OCI-LY3 (cell line): ENCODE results near the gene ZKSCAN3.
"Not testable (repeated sequence)": the region's sequence is repeated elsewhere in the genome, so short reads cannot be mapped to it uniquely, and the experiment has no call there.

Experiments used
- H2AFZ ChIP-seq: fragments of 200-600, 300-600 bp; shearing (Covaris generic); 2 replicates; pipeline ENCODE4 v1.6.0; 2014; ENCODE audit warnings: antibody characterized with exemption, low read depth, low read length
- H3K27ac ChIP-seq: fragments of 200-600, 300-600 bp; sonication (generic); 2 replicates; pipeline ENCODE4 v1.5.1; 2014; ENCODE audit warnings: mild to moderate bottlenecking, low read length, moderate library complexity, mixed read lengths
- H3K27me3 ChIP-seq: fragments of 200-600, 300-600 bp; sonication (generic); 2 replicates; pipeline ENCODE4 v1.6.1; 2014; ENCODE audit warnings: low read depth, low read length, mixed read lengths
- H3K36me3 ChIP-seq: fragments of 200-600, 300-600 bp; sonication (generic); replicated peaks from 2 replicates; pipeline ENCODE3; 2014; ENCODE audit warnings: low read depth, low read length, mixed read lengths
- H3K4me1 ChIP-seq: fragments of 300-600, 200-600 bp; sonication (generic); 2 replicates; pipeline ENCODE4 v1.6.1; 2014; ENCODE audit warnings: low read length, mixed read lengths
- H3K4me2 ChIP-seq: fragments of 200-600, 300-600 bp; sonication (generic); 2 replicates; pipeline ENCODE4 v1.6.1; 2014; ENCODE audit warnings: low read length, mixed read lengths
- H3K4me3 ChIP-seq: fragments of 300-600, 200-600 bp; sonication (generic); 2 replicates; pipeline ENCODE4 v1.5.1; 2014; ENCODE audit warnings: antibody characterized with exemption, mild to moderate bottlenecking, low read length, moderate library complexity
- H3K79me2 ChIP-seq: fragments of 300-600, 200-600 bp; shearing (Covaris generic); 2 replicates; pipeline ENCODE4 v1.6.1; 2014; ENCODE audit warnings: mild to moderate bottlenecking, low read length, mixed read lengths
- H3K9ac ChIP-seq: fragments of 300-600, 200-600 bp; shearing (Covaris generic); 2 replicates; pipeline ENCODE4 v1.6.0; 2014; ENCODE audit warnings: mild to moderate bottlenecking, low read length, moderate library complexity
- H3K9me3 ChIP-seq: fragments of 200-600, 300-600 bp; shearing (Covaris generic); 2 replicates; pipeline ENCODE4 v1.6.1; 2014; ENCODE audit warnings: low read length, mixed read lengths; ENCODE audit not compliant: insufficient read depth
- H4K20me1 ChIP-seq: fragments of 200-600, 300-600 bp; sonication (generic); 2 replicates; pipeline ENCODE4 v1.6.1; 2016; ENCODE audit warnings: low read length, mixed read lengths; ENCODE audit not compliant: insufficient read depth
- CTCF ChIP-seq: fragments of 200-600, 300-600 bp; sonication (generic); IDR thresholded peaks from 2 replicates; pipeline ENCODE4 v1.5.1; 2014; ENCODE audit warnings: antibody characterized with exemption, low read length, low read depth
- EZH2phosphoT487 ChIP-seq: fragments of 200-600 bp; shearing (Covaris generic); IDR thresholded peaks from 2 replicates; pipeline ENCODE4 v1.6.1; 2018; ENCODE audit warnings: antibody characterized with exemption, mixed run types, low read depth

Gene ZKSCAN3

GRCh38 chr6:28354688-28355554, 5.2 kb downstream of the ZKSCAN3 start:
- H3K27me3 ChIP-seq = no peaks in the 10 kb centered on the region
- H3K9me3 ChIP-seq = no peaks in the 10 kb centered on the region
- peaks cover 6% of the 10 kb centered on the region for H3K36me3 ChIP-seq
- H3K9ac ChIP-seq = no peak overlapping the region
- H4K20me1 ChIP-seq = no peaks in the 10 kb centered on the region
- H3K4me2 ChIP-seq = no peak overlapping the region
- TF ChIP-seq EZH2phosphoT487 (no peak), CTCF (no peak)
- H3K4me1 ChIP-seq = peaks cover 13% of the 10 kb centered on the region
- H3K4me3 ChIP-seq = no peak overlapping the region
- H3K27ac ChIP-seq = no peak overlapping the region
- H2AFZ ChIP-seq = no peak overlapping the region
- peaks cover 16% of the 10 kb centered on the region for H3K79me2 ChIP-seq

- 0 out of 2 replicates have a peak overlapping the region, but pooled peaks have one; percentile 21 for H2AFZ ChIP-seq
- H3K4me3 ChIP-seq = peak overlapping the region; percentile 85
- no peaks in the 10 kb centered on the region for H4K20me1 ChIP-seq
- H3K9ac ChIP-seq = peak overlapping the region; percentile 48; the same call in 1 of the 2 replicates
- no peak overlapping the region for H3K27ac ChIP-seq
- H3K27me3 ChIP-seq = no peaks in the 10 kb centered on the region
- no peaks in the 10 kb centered on the region for H3K9me3 ChIP-seq
- peaks cover 8% of the 10 kb centered on the region for H3K4me1 ChIP-seq
- H3K36me3 ChIP-seq = peaks cover 6% of the 10 kb centered on the region
- peaks cover 5% of the 10 kb centered on the region for H3K79me2 ChIP-seq
- H3K4me2 ChIP-seq = peak overlapping the region; percentile 96
- peak; percentile 61 for TF ChIP-seq CTCF
- TF ChIP-seq EZH2phosphoT487 = no peak
Observed at GRCh38 chr6:28355743-28356665, 6.3 kb downstream of the ZKSCAN3 start.

GRCh38 chr6:28356666-28357020, 6.9 kb downstream of the ZKSCAN3 start:
- H3K9ac ChIP-seq = no peak overlapping the region
- no peak overlapping the region for H3K4me2 ChIP-seq
- H2AFZ ChIP-seq = no peak overlapping the region
- H3K36me3 ChIP-seq = peaks cover 6% of the 10 kb centered on the region
- no peaks in the 10 kb centered on the region for H3K27me3 ChIP-seq
- H3K4me3 ChIP-seq = no peak overlapping the region
- H4K20me1 ChIP-seq = no peaks in the 10 kb centered on the region
- no peaks in the 10 kb centered on the region; the same call in 1 of the 2 replicates for H3K79me2 ChIP-seq
- TF ChIP-seq EZH2phosphoT487 (no peak), CTCF (no peak)
- H3K4me1 ChIP-seq = peaks cover 5% of the 10 kb centered on the region; the same call in 1 of the 2 replicates
- H3K27ac ChIP-seq = no peak overlapping the region
- H3K9me3 ChIP-seq = no peaks in the 10 kb centered on the region

- Histone ChIP-seq H3K4me3 (no peak overlapping the region), H3K27ac (no peak overlapping the region), H3K4me1 (peaks cover 5% of the 10 kb centered on the region; the same call in 1 of the 2 replicates), H3K79me2 (no peaks in the 10 kb centered on the region), H2AFZ (no peak overlapping the region), H3K9ac (no peak overlapping the region), H4K20me1 (no peaks in the 10 kb centered on the region), H3K9me3 (no peaks in the 10 kb centered on the region), H3K4me2 (no peak overlapping the region), H3K36me3 (peaks cover 6% of the 10 kb centered on the region), H3K27me3 (no peaks in the 10 kb centered on the region)
- no peak for TF ChIP-seq CTCF
- TF ChIP-seq EZH2phosphoT487 = no peak
Observed at GRCh38 chr6:28357036-28357435, 7.3 kb downstream of the ZKSCAN3 start.

- H3K4me1 ChIP-seq, H4K20me1 ChIP-seq, H3K4me3 ChIP-seq: not testable (repeated sequence)
Observed at GRCh38 chr6:28359562-28359961, 9.8 kb downstream of the ZKSCAN3 start.

More at GRCh38 chr6:28359562-28359961, 9.8 kb downstream of the ZKSCAN3 start:
- not testable (repeated sequence) for H3K9ac ChIP-seq, H2AFZ ChIP-seq, H3K36me3 ChIP-seq, H3K27ac ChIP-seq, H3K79me2 ChIP-seq, H3K9me3 ChIP-seq, H3K27me3 ChIP-seq, H3K4me2 ChIP-seq
